Activated T-cell treated with anti-CD3 and anti-CD28 coated beads, Interleukin-2, amount 50 U/mL, for 72 hours (primary cell): ENCODE measurements around the gene SUN1. TPM values are rescaled to one million over a fixed set of nuclear protein-coding genes. Genes with fewer than 3 reads are reported as not detected.

Experiments
- ATAC-seq, 2 donors: fragments of 150-1000 bp; cut with Tn5 transposase; replicated peaks in 1 of 2; 2 replicates each; pipeline ENCODE4 v1.10.0; 2021; ENCODE audit warnings: moderate library complexity in 2 of 2, mild to moderate bottlenecking in 1 of 2
- DNase-seq, 2 donors: peaks; one replicate each; pipeline ENCODE4 v3.0.0; 2021 to 2022; ENCODE audit warnings: mixed read lengths in 1 of 2
- H3K27ac Mint-ChIP-seq: one replicate; pipeline ENCODE4 v1.8.0; 2022; ENCODE audit warnings: mild to moderate bottlenecking, moderate library complexity, mixed read lengths
- H3K27me3 Mint-ChIP-seq: one replicate; pipeline ENCODE4 v1.8.0; 2022; ENCODE audit warnings: low read depth, mixed read lengths
- H3K36me3 Mint-ChIP-seq, 2 donors: one replicate each; pipeline ENCODE4 v1.8.0; 2022; ENCODE audit warnings: mixed read lengths in 2 of 2, mild to moderate bottlenecking in 1 of 2; ENCODE audit not compliant: insufficient read depth in 2 of 2
- H3K4me1 Mint-ChIP-seq: one replicate; pipeline ENCODE4 v1.8.0; 2022; ENCODE audit warnings: low read depth, mixed read lengths
- H3K4me3 Mint-ChIP-seq, 2 donors: one replicate each; pipeline ENCODE4 v1.8.0; 2022; ENCODE audit warnings: mild to moderate bottlenecking in 2 of 2, mixed read lengths in 2 of 2, moderate library complexity in 2 of 2
- H3K9me3 Mint-ChIP-seq, 2 donors: one replicate each; pipeline ENCODE4 v1.8.0; 2022; ENCODE audit warnings: mixed read lengths in 2 of 2
- total RNA-seq, 2 donors: library from RNA; stranded (reverse); gene quantifications; one replicate each; pipeline ENCODE4 v1.2.3, GENCODE V29; 2022

SUN1 gene
- total RNA-seq, 2 donors from 2014 or later: 77.9 to 84.4 TPM

DNA sequence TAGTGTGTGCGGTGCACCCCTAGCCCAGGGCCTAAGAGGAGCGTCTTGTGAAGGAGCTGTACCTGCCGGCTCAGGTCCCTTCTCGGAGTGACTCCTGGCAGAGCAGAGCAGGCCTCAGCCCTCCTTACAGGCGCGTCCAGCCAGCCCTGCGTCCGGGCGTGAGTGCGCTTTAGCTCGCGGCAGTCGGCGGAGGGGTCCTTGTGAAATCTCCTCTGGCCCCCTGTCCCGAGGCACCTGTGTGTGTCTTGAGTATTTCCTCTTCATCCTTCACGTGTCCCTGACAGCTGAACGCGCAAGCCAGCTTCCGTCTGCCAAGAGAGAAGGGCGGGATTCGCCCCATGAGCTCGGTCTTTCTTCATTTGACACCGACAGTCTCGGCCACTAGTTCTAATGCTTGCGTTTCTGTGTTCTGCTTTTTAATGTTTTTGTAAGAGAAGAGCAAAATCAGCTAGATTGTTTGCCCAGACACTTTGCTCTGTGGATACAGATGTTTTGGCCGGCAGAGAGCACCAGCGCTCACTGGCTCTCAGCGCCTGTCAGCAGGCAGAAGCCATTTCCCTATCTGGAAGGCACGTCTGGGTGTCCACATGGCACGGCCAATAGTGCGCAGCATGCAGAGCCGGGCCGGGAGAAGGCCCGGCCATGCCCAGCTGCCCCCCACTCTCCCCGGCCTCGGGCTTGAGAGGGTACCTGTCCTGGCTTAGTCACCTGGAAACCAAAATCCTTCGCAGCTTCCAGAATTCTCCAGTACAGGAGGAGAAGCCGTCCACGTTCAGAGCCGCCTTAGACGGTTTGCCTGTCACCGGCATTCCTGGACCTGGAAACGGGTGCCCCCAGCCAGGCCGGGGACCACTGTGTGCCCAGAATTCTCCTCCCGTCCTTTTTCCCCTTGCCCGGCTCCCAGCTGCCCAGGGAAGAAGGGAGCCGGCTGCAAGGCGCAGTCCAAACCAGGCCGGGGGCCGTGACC is 51.1 kb downstream of the SUN1 start:
- H3K27ac Mint-ChIP-seq: no peak overlapping the region
- peaks cover 17% of the 10 kb centered on the region for H3K4me1 Mint-ChIP-seq
- H3K4me3 Mint-ChIP-seq: no peak overlapping the region
- H3K27me3 Mint-ChIP-seq: no peaks in the 10 kb centered on the region
- no peaks in the 10 kb centered on the region for H3K9me3 Mint-ChIP-seq
- ATAC-seq: no peak
- DNase-seq: no peak
- H3K36me3 Mint-ChIP-seq: no peaks in the 10 kb centered on the region

- Mint-ChIP-seq H3K27me3 (no peaks in the 10 kb centered on the region), H3K27ac (no peak overlapping the region), H3K4me3 (no peak overlapping the region), H3K4me1 (peaks cover 9% of the 10 kb centered on the region), H3K36me3 (no peaks in the 10 kb centered on the region), H3K9me3 (no peaks in the 10 kb centered on the region)
- ATAC-seq (no peak), DNase-seq (no peak)
Measured at GRCh38 chr7:884191-885003, 52.1 kb downstream of the SUN1 start.

GRCh38 chr7:885261-885892 is 53.1 kb downstream of the SUN1 start:
- Mint-ChIP-seq H3K27ac (no peak overlapping the region), H3K27me3 (no peaks in the 10 kb centered on the region), H3K9me3 (no peaks in the 10 kb centered on the region), H3K4me3 (no peak overlapping the region), H3K36me3 (no peaks in the 10 kb centered on the region), H3K4me1 (peaks cover 3% of the 10 kb centered on the region)
- ATAC-seq: no peak
- DNase-seq: no peak

- Mint-ChIP-seq H3K36me3 (peaks cover 0 to under 1% of the 10 kb centered on the region in 2 donors), H3K4me3 (no peak overlapping the region), H3K27me3 (no peaks in the 10 kb centered on the region), H3K27ac (no peak overlapping the region), H3K9me3 (no peaks in the 10 kb centered on the region), H3K4me1 (no peaks in the 10 kb centered on the region)
- no peak for DNase-seq
- ATAC-seq: no peak
Measured at GRCh38 chr7:885893-886625, 53.8 kb downstream of the SUN1 start.

GRCh38 chr7:886626-887487 is 54.6 kb downstream of the SUN1 start:
- Mint-ChIP-seq H3K4me1 (no peaks in the 10 kb centered on the region), H3K27ac (no peak overlapping the region), H3K9me3 (no peaks in the 10 kb centered on the region), H3K27me3 (no peaks in the 10 kb centered on the region), H3K4me3 (no peak overlapping the region), H3K36me3 (peaks cover 0 to 2% of the 10 kb centered on the region in 2 donors)
- DNase-seq (no peak), ATAC-seq (no peak)

DNA sequence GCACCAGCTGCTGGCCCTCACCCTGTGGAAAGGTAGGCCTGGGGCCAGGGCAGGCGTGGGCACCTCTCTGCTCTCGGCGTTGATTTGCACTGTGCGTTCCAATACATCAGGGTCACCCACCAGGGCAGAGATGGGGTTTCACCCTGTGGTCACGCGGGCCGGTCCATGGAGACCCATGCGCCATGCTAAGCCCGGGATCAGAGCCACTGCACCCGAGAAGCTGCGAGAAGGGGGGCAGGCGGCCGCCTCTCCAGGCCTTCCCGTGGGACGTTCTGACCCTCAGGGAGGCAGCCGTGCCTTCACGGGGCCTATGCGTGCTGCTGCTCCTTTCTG is 55.2 kb downstream of the SUN1 start:
- ATAC-seq (no peak), DNase-seq (no peak)
- Mint-ChIP-seq H3K27ac (no peak overlapping the region), H3K9me3 (no peaks in the 10 kb centered on the region), H3K27me3 (no peaks in the 10 kb centered on the region), H3K4me3 (no peak overlapping the region), H3K4me1 (no peaks in the 10 kb centered on the region), H3K36me3 (peaks cover 2 to 5% of the 10 kb centered on the region in 2 donors)

DNA sequence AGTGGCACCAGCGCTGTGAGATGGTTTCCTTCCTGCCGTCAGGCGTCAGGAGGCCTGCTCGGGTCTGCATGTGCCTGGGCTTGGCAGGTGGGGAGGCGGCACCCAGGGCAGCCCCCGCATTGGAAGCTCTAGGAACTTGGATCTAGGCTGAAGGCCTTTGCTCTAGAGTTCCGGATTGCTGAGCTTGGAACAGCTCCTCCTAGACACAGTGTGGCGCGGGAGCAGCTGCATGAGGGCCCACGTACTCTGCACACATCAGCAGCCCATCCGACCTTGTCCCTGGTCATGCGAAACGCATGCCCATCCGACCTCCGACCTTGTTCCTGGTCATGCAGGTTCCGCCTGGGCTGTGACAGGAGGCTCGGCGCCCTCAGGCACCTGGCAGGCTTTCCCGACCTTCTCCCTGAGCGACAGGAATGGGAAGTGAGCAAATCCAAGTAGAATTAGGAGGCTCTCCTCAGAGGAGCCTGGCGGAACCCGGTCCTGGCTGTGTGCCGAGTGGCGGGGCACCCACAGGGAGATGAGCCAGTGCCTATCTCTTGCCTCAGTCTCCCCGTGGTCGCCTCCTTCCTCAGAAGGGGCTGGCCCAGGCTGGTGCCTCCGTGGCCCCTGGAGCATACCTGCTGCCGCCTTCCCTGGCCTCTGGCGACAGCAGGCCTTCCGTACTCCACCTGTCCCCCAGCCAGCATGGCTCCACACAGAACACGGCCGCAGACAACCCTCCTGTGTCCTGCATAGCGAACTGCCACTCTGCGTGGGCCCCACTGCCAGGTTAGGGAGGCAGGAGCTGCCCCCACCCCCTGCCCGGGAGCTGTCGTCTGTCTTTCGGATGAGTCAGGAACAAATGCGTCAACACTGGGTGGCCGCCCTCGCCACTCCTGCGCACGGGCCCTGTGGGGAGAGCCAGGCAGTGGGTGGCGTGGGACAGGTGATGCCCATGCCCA is 56.1 kb downstream of the SUN1 start:
- no peak for ATAC-seq
- no peak for DNase-seq
- peaks cover 0 to 2% of the 10 kb centered on the region in 2 donors for H3K9me3 Mint-ChIP-seq
- no peak overlapping the region for H3K27ac Mint-ChIP-seq
- H3K36me3 Mint-ChIP-seq: peaks cover 5 to 10% of the 10 kb centered on the region in 2 donors
- no peaks in the 10 kb centered on the region for H3K27me3 Mint-ChIP-seq
- H3K4me3 Mint-ChIP-seq: no peak overlapping the region
- H3K4me1 Mint-ChIP-seq: no peaks in the 10 kb centered on the region

- H3K27ac Mint-ChIP-seq: no peak overlapping the region
- peaks cover 0 to 2% of the 10 kb centered on the region in 2 donors for H3K9me3 Mint-ChIP-seq
- H3K27me3 Mint-ChIP-seq: no peaks in the 10 kb centered on the region
- no peak for DNase-seq
- no peak overlapping the region for H3K4me3 Mint-ChIP-seq
- no peak for ATAC-seq
- H3K4me1 Mint-ChIP-seq: no peaks in the 10 kb centered on the region
- H3K36me3 Mint-ChIP-seq: peaks cover 8 to 12% of the 10 kb centered on the region in 2 donors
Measured at GRCh38 chr7:889025-889390, 56.7 kb downstream of the SUN1 start.

- Mint-ChIP-seq H3K9me3 (peaks cover 0 to 2% of the 10 kb centered on the region in 2 donors), H3K4me3 (no peak overlapping the region), H3K36me3 (peaks cover 8 to 13% of the 10 kb centered on the region in 2 donors), H3K27me3 (no peaks in the 10 kb centered on the region), H3K27ac (no peak overlapping the region), H3K4me1 (no peaks in the 10 kb centered on the region)
- no peak for DNase-seq
- no peak for ATAC-seq
Measured at GRCh38 chr7:889391-889790, 57.1 kb downstream of the SUN1 start.

- H3K36me3 Mint-ChIP-seq: peaks cover 8 to 17% of the 10 kb centered on the region in 2 donors
- no peak overlapping the region for H3K27ac Mint-ChIP-seq
- no peaks in the 10 kb centered on the region for H3K27me3 Mint-ChIP-seq
- H3K9me3 Mint-ChIP-seq: peaks cover 0 to 2% of the 10 kb centered on the region in 2 donors
- H3K4me1 Mint-ChIP-seq: no peaks in the 10 kb centered on the region
- DNase-seq: no peak
- no peak overlapping the region for H3K4me3 Mint-ChIP-seq
- no peak for ATAC-seq
Measured at GRCh38 chr7:890868-891267, 58.6 kb downstream of the SUN1 start.

DNA sequence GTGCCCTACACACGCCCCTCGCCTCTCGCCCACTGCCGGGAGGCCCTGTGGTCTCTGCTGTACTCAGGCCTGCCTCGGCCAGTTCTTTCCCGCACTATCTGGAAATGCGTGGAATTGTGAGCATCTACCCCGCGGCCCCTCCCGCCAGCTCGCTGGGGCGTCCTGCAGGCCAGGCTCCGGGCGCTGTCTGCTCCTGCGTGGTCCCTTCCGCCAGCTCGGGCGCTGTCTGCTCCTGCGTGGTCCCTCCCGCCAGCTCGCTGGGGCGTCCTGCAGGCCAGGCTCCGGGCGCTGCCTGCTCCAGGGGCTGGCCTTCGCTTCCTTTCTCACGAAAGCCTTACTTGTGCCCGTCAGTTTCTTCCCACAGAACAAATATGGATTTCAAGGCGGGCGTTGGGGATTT is 59.0 kb downstream of the SUN1 start:
- DNase-seq (no peak), ATAC-seq (no peak)
- Mint-ChIP-seq H3K27me3 (no peaks in the 10 kb centered on the region), H3K36me3 (peaks cover 8 to 21% of the 10 kb centered on the region in 2 donors), H3K27ac (no peak overlapping the region), H3K4me1 (no peaks in the 10 kb centered on the region), H3K4me3 (no peak overlapping the region), H3K9me3 (peaks cover 0 to 2% of the 10 kb centered on the region in 2 donors)
